T-helper 1 cell treated with Interleukin-12 subunit alpha and Interleukin-12 subunit beta and Interleukin-4 antibody, amounts not matched to agents 30 ng/mL and 1 ng/mL, for 36 hours (primary cell): ENCODE results near the gene MEX3D. TPM values are rescaled to one million over a fixed set of nuclear protein-coding genes. Genes with fewer than 3 reads are reported as not detected.

ENCODE experiments used
- intact Hi-C: fragments of 100-400 bp; cut with micrococcal nuclease; formaldehyde crosslinking; loops from one replicate; pipeline ENCODE4 v1.15.1; 2024
- total RNA-seq: library from RNA; stranded (reverse); gene quantifications from 2 replicates; pipeline ENCODE4 v1.2.3, GENCODE V29; 2022

Gene MEX3D
- 7.6 and 8.3 TPM in 2 replicates for total RNA-seq

- intact Hi-C loops = loop anchor here (1.0 kb wide), 2 partner anchors 24 to 244 kb away; partner anchors contain the start of genes ATP8B3 and MBD3
These were observed at the start of gene MEX3D for GRCh38 chr19:1568320-1569019. TSS of gene MEX3D (minus strand) at chr19:1568325. CDS start at chr19:1568058, 267 bp downstream.

- intact Hi-C loops = no loop called here
These were observed 48.8 kb upstream of the MEX3D start for GRCh38 chr19:1616875-1617274.

- intact Hi-C loops = no loop called here
These were observed 48.3 kb upstream of the MEX3D start for GRCh38 chr19:1616396-1616795.

GRCh38 chr19:1615156-1615765 lies 47.1 kb upstream of the MEX3D start:
- intact Hi-C loops = no loop called here

- intact Hi-C loops = no loop called here
These were observed 45.9 kb upstream of the MEX3D start for GRCh38 chr19:1613808-1614570.

- intact Hi-C loops = no loop called here
These were observed 45.0 kb upstream of the MEX3D start for GRCh38 chr19:1613146-1613545.

- intact Hi-C loops = no loop called here
These were observed 44.3 kb upstream of the MEX3D start for GRCh38 chr19:1612114-1613086.

- intact Hi-C loops = no loop called here
These were observed 43.2 kb upstream of the MEX3D start for GRCh38 chr19:1611353-1611752.

GRCh38 chr19:1610579-1610978 lies 42.5 kb upstream of the MEX3D start:
- intact Hi-C loops = no loop called here

- intact Hi-C loops = loop anchor here (10.0 kb wide), 1 partner anchor 1825 kb away; no protein-coding TSS in a partner anchor
These were observed 41.8 kb upstream of the MEX3D start for GRCh38 chr19:1609680-1610474.

GRCh38 chr19:1609103-1609396 lies 40.9 kb upstream of the MEX3D start:
- intact Hi-C loops = loop anchor here (10.0 kb wide), 1 partner anchor 1826 kb away; no protein-coding TSS in a partner anchor

- intact Hi-C loops = loop anchor here (10.0 kb wide), 1 partner anchor 1826 kb away; no protein-coding TSS in a partner anchor
These were observed 40.4 kb upstream of the MEX3D start for GRCh38 chr19:1608359-1609102.

- intact Hi-C loops = loop anchor here (1.0 to 10.0 kb wide), 2 partner anchors 66 to 1829 kb away; no protein-coding TSS in a partner anchor
These were observed 38.1 kb upstream of the MEX3D start for GRCh38 chr19:1606138-1606651.

GRCh38 chr19:1605236-1606137 lies 37.4 kb upstream of the MEX3D start, which contains the start of gene UQCR11:
TSS of gene UQCR11 (minus strand) at chr19:1605462. CDS start at chr19:1605409, 53 bp downstream.
- intact Hi-C loops = loop anchor here (1.0 to 10.0 kb wide), 9 partner anchors 13 to 1829 kb away; partner anchors contain the start of genes ADAT3, ATP8B3, MBD3 and PCSK4

- intact Hi-C loops = loop anchor here (10.0 kb wide), 1 partner anchor 1833 kb away; no protein-coding TSS in a partner anchor
These were observed 34.1 kb upstream of the MEX3D start for GRCh38 chr19:1602091-1602707.

- intact Hi-C loops = loop anchor here (10.0 kb wide), 1 partner anchor 1833 kb away; no protein-coding TSS in a partner anchor
These were observed 33.5 kb upstream of the MEX3D start for GRCh38 chr19:1601613-1602064.

GRCh38 chr19:1599460-1599846 lies 31.3 kb upstream of the MEX3D start:
- intact Hi-C loops = no loop called here
